ENCODE results near the gene STAC3. TPM values are rescaled to one million over a fixed set of nuclear protein-coding genes. Genes with fewer than 3 reads are reported as not detected.
A peak's percentile ranks its signal among the peaks of the same experiment; 100 is the strongest.

Gene STAC3
- total RNA-seq, 2 experiments from 2014 or later, result 10.7 to 11.4 TPM

- Mint-ChIP-seq H3K27me3 (peaks cover 49% of the 10 kb centered on the region), H3K9me3 (no peaks in the 10 kb centered on the region), H3K4me3 (peak overlapping the region; percentile 12), H3K27ac (no peak overlapping the region), H3K4me1 (peaks cover 30% of the 10 kb centered on the region), H3K36me3 (peaks cover 2% of the 10 kb centered on the region)
- DNase-seq (no peak), ATAC-seq (ENCODE audit: low read depth) (no peak)
- POLR2A ChIA-PET, result interaction anchor here (0.7 to 4.1 kb wide), 3 partner anchors 8 to 248 kb away, joined by 3 to 57 read pairs (median 4); a partner anchor contains a TSS
Measured at GRCh38 chr12:57213763-57214397, 37.1 kb downstream of the STAC3 start.

- Mint-ChIP-seq H3K4me1 (peaks cover 30% of the 10 kb centered on the region), H3K4me3 (no peak overlapping the region), H3K27me3 (peaks cover 42% of the 10 kb centered on the region), H3K27ac (no peak overlapping the region), H3K9me3 (no peaks in the 10 kb centered on the region), H3K36me3 (peaks cover 2% of the 10 kb centered on the region)
- DNase-seq (peak; percentile 86), ATAC-seq (ENCODE audit: low read depth) (peak; percentile 36)
- POLR2A ChIA-PET, result interaction anchor here (0.7 to 4.1 kb wide), 3 partner anchors 9 to 249 kb away, joined by 3 to 57 read pairs (median 4); a partner anchor contains a TSS
Measured at GRCh38 chr12:57213058-57213715, 37.8 kb downstream of the STAC3 start.

GRCh38 chr12:57212701-57213057 lies 38.3 kb downstream of the STAC3 start:
- H3K4me3 Mint-ChIP-seq, result no peak overlapping the region
- DNase-seq, result no peak
- no peaks in the 10 kb centered on the region for H3K9me3 Mint-ChIP-seq
- no peak overlapping the region for H3K27ac Mint-ChIP-seq
- H3K36me3 Mint-ChIP-seq, result peaks cover 2% of the 10 kb centered on the region
- no peak for ATAC-seq (ENCODE audit: low read depth)
- H3K27me3 Mint-ChIP-seq, result peaks cover 37% of the 10 kb centered on the region
- H3K4me1 Mint-ChIP-seq, result peaks cover 30% of the 10 kb centered on the region
- POLR2A ChIA-PET, result interaction anchor here (4.1 kb wide), 1 partner anchor 28 kb away, joined by 57 read pairs; a partner anchor contains a TSS

- POLR2A ChIA-PET, result interaction anchor here (4.1 kb wide), 1 partner anchor 28 kb away, joined by 57 read pairs; a partner anchor contains a TSS
- no peak for DNase-seq
- no peak for ATAC-seq (ENCODE audit: low read depth)
- Mint-ChIP-seq H3K4me1 (peaks cover 25% of the 10 kb centered on the region), H3K4me3 (no peak overlapping the region), H3K9me3 (no peaks in the 10 kb centered on the region), H3K27me3 (peaks cover 32% of the 10 kb centered on the region), H3K27ac (no peak overlapping the region), H3K36me3 (no peaks in the 10 kb centered on the region)
Measured at GRCh38 chr12:57211791-57212700, 38.9 kb downstream of the STAC3 start.

GRCh38 chr12:57210926-57211692 lies 39.9 kb downstream of the STAC3 start:
- peaks cover 25% of the 10 kb centered on the region for H3K4me1 Mint-ChIP-seq
- DNase-seq (no peak), ATAC-seq (ENCODE audit: low read depth) (no peak)
- H3K27ac Mint-ChIP-seq, result no peak overlapping the region
- H3K27me3 Mint-ChIP-seq, result peaks cover 31% of the 10 kb centered on the region
- no peaks in the 10 kb centered on the region for H3K9me3 Mint-ChIP-seq
- H3K36me3 Mint-ChIP-seq, result no peaks in the 10 kb centered on the region
- POLR2A ChIA-PET, result no interaction called here
- H3K4me3 Mint-ChIP-seq, result no peak overlapping the region

GRCh38 chr12:57210461-57210860 lies 40.5 kb downstream of the STAC3 start:
- Mint-ChIP-seq H3K27ac (no peak overlapping the region), H3K9me3 (no peaks in the 10 kb centered on the region), H3K36me3 (no peaks in the 10 kb centered on the region), H3K27me3 (peaks cover 24% of the 10 kb centered on the region), H3K4me1 (peaks cover 19% of the 10 kb centered on the region), H3K4me3 (no peak overlapping the region)
- ATAC-seq (ENCODE audit: low read depth) (no peak), DNase-seq (no peak)
- POLR2A ChIA-PET, result no interaction called here

GRCh38 chr12:57209916-57210315 lies 41.1 kb downstream of the STAC3 start:
- no peaks in the 10 kb centered on the region for H3K36me3 Mint-ChIP-seq
- H3K27me3 Mint-ChIP-seq, result peaks cover 19% of the 10 kb centered on the region
- POLR2A ChIA-PET, result no interaction called here
- H3K4me3 Mint-ChIP-seq, result no peak overlapping the region
- ATAC-seq (ENCODE audit: low read depth) (no peak), DNase-seq (no peak)
- H3K4me1 Mint-ChIP-seq, result peaks cover 15% of the 10 kb centered on the region
- H3K27ac Mint-ChIP-seq, result no peak overlapping the region
- H3K9me3 Mint-ChIP-seq, result no peaks in the 10 kb centered on the region

- ATAC-seq (ENCODE audit: low read depth) (no peak), DNase-seq (no peak)
- Mint-ChIP-seq H3K4me3 (no peak overlapping the region), H3K27me3 (peaks cover 7% of the 10 kb centered on the region), H3K4me1 (peaks cover 7% of the 10 kb centered on the region), H3K9me3 (no peaks in the 10 kb centered on the region), H3K36me3 (no peaks in the 10 kb centered on the region), H3K27ac (no peak overlapping the region)
- POLR2A ChIA-PET, result no interaction called here
Measured at GRCh38 chr12:57208631-57209282, 42.2 kb downstream of the STAC3 start.

GRCh38 chr12:57207731-57208630 lies 43.0 kb downstream of the STAC3 start:
- H3K9me3 Mint-ChIP-seq, result no peaks in the 10 kb centered on the region
- H3K27me3 Mint-ChIP-seq, result peaks cover 2% of the 10 kb centered on the region
- H3K36me3 Mint-ChIP-seq, result no peaks in the 10 kb centered on the region
- peaks cover 2% of the 10 kb centered on the region for H3K4me1 Mint-ChIP-seq
- POLR2A ChIA-PET, result no interaction called here
- H3K27ac Mint-ChIP-seq, result no peak overlapping the region
- no peak overlapping the region for H3K4me3 Mint-ChIP-seq
- DNase-seq (no peak), ATAC-seq (ENCODE audit: low read depth) (no peak)

- no peak for DNase-seq
- POLR2A ChIA-PET, result no interaction called here
- H3K27ac Mint-ChIP-seq, result no peak overlapping the region
- peaks cover 2% of the 10 kb centered on the region for H3K27me3 Mint-ChIP-seq
- no peaks in the 10 kb centered on the region for H3K36me3 Mint-ChIP-seq
- no peaks in the 10 kb centered on the region for H3K9me3 Mint-ChIP-seq
- no peak overlapping the region for H3K4me3 Mint-ChIP-seq
- H3K4me1 Mint-ChIP-seq, result no peaks in the 10 kb centered on the region
- ATAC-seq (ENCODE audit: low read depth), result no peak
Measured at GRCh38 chr12:57205931-57206330, 45.1 kb downstream of the STAC3 start.

GRCh38 chr12:57205186-57205585 lies 45.8 kb downstream of the STAC3 start:
- ATAC-seq (ENCODE audit: low read depth), result no peak
- DNase-seq, result no peak
- H3K27me3 Mint-ChIP-seq, result peaks cover under 1% of the 10 kb centered on the region
- no peaks in the 10 kb centered on the region for H3K9me3 Mint-ChIP-seq
- H3K4me3 Mint-ChIP-seq, result no peak overlapping the region
- no peak overlapping the region for H3K27ac Mint-ChIP-seq
- H3K4me1 Mint-ChIP-seq, result no peaks in the 10 kb centered on the region
- POLR2A ChIA-PET, result no interaction called here
- no peaks in the 10 kb centered on the region for H3K36me3 Mint-ChIP-seq

GRCh38 chr12:57204454-57204853 lies 46.5 kb downstream of the STAC3 start:
- no peak for DNase-seq
- Mint-ChIP-seq H3K9me3 (no peaks in the 10 kb centered on the region), H3K27ac (no peak overlapping the region), H3K27me3 (no peaks in the 10 kb centered on the region), H3K4me1 (no peaks in the 10 kb centered on the region), H3K36me3 (no peaks in the 10 kb centered on the region), H3K4me3 (no peak overlapping the region)
- POLR2A ChIA-PET, result no interaction called here
- ATAC-seq (ENCODE audit: low read depth), result no peak

Data from activated naive CD8-positive, alpha-beta T cell treated with anti-CD3 and anti-CD28 coated beads, Interleukin-2, amount 10 ng/mL, durations not matched to agents 7 days and 5 days (primary cell).